Fibroblast of skin of left biceps (primary cell): ENCODE data around the gene ITGB4.
"Not testable (repeated sequence)": the region's sequence is repeated elsewhere in the genome, so short reads cannot be mapped to it uniquely, and the experiment has no call there.

ENCODE experiments used
- DNase-seq, 2 experiments: peaks; one replicate each; pipeline ENCODE4 v3.0.0-alpha.2; 2013; ENCODE audit warnings: low read depth in 2 of 2

The ITGB4 gene

DNA sequence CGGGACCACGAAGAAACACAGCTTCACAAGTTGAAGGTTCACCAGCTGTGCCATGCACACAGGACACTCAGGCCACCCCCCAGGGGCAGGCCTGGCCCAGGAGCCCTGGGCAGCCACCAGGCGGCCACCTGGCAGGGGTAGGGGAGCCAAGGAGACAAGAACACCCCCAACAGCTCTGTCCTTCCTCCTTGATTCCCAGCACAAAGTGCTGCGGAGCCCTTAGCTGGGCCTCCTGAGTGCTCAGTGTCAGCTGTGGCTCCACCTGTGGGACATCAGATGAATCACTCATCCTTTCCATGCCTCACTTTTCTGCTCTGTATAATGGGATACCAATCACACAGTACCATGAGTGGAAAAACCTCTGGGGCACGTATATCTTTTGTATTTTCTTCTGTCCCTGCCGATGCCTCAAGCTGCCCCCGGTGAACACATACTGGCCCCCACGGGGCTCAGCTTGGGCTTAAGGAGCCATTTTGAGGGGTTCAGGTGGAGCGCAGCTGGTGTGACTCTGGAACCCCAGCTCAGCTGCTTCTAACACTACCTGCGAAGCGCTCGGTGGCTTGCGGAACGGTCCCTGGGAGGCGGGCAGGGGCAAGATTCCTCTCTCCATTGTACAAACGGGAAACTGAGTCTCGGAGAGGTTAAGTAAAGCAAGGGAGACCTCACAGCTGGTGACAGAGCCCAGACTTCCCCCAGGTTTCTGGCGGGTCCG lies 31.7 kb downstream of the ITGB4 start:
- DNase-seq = no peak

DNA sequence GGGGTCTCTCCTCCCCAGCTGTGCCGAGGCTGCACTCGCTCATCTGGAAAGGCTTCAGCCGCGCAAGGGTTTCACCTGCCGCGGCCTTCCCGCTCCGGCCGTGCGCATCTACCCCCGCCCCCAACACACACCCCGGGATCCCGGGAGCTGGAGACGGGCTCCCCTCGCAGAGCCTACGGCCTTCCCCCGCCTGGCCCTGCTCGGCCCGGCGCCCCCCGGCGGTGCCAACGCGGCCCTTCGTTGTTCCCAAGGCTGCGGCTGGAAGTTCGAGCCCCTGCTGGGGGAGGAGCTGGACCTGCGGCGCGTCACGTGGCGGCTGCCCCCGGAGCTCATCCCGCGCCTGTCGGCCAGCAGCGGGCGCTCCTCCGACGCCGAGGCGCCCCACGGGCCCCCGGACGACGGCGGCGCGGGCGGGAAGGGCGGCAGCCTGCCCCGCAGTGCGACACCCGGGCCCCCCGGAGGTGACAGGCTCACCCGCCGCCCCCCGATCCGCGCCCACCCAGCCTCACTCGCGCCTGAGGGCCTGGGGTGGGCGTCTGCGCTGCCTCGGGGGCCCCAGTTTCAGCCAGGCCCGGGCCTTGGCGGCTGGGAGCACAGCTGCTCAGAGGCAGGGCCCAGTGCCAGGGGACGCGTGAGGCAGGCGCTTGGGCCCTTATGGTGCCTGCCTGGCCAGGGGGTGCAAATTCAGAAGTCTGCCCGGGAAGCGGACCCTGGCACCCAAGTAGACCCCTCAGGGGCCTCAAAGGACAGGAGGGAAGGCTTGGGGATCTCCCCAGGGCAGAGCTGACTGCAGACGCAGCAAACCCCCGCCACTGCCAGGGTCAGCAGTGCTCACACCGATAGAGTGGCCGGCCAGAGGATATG lies 32.5 kb downstream of the ITGB4 start:
- DNase-seq = no peak

DNA sequence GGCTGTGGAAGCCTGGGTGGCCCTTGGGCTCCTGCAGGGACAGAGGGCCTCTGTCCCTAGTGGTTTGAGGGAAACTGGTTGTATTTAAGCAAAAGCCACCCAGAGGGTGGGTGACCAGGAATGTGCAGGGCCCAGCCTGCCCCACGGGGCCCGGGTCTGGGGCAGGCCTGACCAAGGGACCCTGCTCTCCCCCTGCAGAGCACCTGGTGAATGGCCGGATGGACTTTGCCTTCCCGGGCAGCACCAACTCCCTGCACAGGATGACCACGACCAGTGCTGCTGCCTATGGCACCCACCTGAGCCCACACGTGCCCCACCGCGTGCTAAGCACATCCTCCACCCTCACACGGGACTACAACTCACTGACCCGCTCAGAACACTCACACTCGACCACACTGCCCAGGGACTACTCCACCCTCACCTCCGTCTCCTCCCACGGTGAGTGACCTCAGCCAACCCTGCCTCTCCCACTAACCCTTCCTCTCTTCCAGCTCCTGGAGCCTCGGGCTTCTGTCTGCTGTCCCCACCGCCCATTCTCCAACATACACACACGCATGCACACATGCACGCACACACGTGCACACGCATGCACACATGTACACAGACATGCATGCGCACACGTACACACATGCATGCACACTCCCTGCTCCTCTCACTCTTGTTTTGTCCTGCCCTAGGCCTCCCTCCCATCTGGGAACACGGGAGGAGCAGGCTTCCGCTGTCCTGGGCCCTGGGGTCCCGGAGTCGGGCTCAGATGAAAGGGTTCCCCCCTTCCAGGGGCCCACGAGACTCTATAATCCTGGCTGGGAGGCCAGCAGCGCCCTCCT lies 33.3 kb downstream of the ITGB4 start:
- no peak for DNase-seq

- no peak for DNase-seq
Observed at GRCh38 chr17:75755205-75755901, 34.1 kb downstream of the ITGB4 start.

DNA sequence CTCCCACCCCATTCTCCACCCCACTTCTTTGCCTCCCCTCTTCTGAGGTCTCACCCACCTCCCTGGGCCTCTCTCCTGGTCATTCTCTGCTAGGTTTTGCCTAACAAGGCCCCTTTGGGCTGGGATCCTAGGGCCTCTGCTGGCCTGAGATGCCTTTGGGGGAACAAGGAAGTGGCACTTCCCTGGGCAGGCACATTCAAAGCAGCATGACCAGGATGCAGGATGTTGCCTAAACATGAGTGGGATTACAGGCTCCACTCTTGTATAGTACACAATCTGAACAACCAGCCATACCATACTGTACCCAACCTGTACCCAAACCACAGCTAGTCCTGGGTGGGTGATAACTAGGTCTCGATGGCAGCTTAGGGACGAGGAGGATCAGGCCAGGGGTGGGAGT lies 34.7 kb downstream of the ITGB4 start:
- DNase-seq = no peak

DNA sequence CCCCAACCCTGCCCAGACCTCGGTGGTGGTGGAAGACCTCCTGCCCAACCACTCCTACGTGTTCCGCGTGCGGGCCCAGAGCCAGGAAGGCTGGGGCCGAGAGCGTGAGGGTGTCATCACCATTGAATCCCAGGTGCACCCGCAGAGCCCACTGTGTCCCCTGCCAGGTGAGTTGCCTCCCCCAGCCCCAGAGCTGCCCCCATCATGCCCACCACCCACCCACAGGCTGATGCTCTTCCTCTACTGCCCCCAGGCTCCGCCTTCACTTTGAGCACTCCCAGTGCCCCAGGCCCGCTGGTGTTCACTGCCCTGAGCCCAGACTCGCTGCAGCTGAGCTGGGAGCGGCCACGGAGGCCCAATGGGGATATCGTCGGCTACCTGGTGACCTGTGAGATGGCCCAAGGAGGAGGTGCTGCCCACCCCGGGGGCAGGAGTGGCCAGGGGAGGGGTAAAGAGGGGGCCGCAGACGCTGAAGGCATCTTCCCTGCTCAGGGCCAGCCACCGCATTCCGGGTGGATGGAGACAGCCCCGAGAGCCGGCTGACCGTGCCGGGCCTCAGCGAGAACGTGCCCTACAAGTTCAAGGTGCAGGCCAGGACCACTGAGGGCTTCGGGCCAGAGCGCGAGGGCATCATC lies 35.3 kb downstream of the ITGB4 start:
- DNase-seq = no peak

- DNase-seq = no peak
Observed at GRCh38 chr17:75757086-75757681, 35.9 kb downstream of the ITGB4 start.

- no peak for DNase-seq
Observed at GRCh38 chr17:75758131-75758905, 37.1 kb downstream of the ITGB4 start.

GRCh38 chr17:75759457-75759856 lies 38.2 kb downstream of the ITGB4 start:
- DNase-seq = no peak

- DNase-seq = not testable (repeated sequence)
Observed at GRCh38 chr17:75759978-75760640, 38.9 kb downstream of the ITGB4 start.

GRCh38 chr17:75762513-75763268 lies 41.4 kb downstream of the ITGB4 start:
- no peak for DNase-seq

DNA sequence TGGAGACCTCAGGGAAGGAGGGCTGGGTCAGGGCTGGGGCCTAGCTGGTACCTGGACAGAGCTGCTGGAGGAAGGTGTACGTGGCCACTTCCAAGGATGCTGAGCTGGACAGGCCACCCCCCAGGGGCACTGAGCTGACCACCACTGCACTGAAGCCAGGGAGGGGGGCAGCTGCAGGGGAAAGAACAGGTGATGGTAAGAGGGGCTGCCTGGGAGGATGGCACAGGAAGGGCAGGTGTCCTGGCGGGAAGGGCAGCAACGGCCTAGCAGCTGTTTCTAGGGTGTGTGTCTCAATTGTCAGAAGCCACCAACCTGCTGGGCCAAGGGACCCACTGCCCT lies 42.0 kb downstream of the ITGB4 start:
- no peak for DNase-seq

DNA sequence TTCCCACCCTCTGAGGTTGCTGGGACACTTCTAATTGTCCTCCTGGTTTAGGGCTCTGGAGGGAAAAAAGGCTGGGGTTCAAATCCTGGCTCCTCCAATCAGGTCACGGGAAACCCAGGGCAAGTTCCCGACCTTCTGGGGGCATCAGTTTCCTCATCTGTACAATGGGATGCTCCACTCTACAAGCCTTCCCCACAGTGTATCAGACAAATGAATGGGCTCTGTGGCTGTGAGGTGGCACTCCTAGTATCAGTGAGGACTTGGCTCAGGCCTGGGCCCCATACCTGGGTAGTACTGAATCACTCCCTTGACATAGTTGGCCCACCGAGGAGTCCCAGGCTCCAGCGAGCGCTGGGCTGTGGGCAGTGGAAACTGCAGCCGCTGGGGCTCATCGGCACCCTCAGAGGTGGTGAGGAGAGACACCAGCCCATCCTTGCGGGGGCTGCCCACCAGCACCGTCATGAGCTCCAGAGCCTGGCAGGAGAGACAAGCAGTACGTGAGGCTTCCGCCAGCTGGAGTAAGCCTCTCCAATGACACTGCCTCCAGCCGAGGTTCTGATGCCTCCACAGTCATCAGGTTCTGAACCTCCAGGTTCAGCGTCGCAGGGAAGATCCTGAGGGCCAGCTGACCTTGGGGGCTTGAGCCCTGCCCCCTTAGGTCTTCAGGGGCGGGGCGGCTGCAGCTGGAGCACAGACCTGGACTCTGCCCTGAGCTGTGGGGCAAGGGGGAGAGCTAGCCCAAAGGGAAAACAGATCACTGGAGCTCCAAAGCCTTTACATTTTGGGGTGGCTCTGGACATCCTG lies 42.6 kb downstream of the ITGB4 start:
- no peak for DNase-seq

DNA sequence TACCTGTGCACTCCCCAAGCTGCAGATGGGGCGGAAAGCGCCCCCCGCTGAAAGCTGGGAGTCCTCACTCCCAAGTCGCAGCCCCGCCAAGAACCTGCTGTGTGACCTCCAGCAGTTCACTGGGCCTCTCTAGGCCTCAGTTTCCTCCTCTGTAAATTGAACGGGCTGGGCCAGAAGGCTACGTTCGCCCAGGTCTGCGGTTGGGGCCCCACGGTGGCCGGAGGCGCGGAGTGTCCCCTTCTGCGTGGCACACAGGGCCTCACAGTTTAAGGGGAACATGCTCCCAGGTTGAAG lies 43.1 kb downstream of the ITGB4 start:
- DNase-seq = no peak

- DNase-seq = no peak
Observed at GRCh38 chr17:75764711-75765421, 43.6 kb downstream of the ITGB4 start, which contains the start of gene GALK1. Gene GALK1, minus strand, starts transcription at chr17:75765192. Its CDS starts 56 bp downstream, at chr17:75765136.

DNA sequence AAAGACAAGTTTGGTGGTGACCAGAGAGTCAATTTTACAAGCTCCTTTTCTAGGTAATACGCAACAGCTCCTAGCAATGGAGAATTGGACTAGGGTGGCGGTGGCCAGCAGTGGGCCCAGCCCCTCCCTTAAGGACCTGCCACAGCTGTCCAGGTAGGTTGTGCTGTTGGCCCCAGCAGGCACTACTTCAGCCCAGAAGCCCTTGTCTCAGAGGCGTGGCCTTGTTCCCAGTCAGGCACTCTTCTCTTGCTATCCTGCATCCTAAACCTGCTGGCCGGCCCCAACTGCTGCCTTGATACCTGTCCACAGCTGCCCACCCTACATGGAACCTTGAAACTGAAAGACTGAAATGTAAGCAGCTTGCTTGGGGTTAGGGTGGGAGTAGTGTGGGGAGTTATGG lies 44.7 kb downstream of the ITGB4 start:
- DNase-seq = no peak

DNA sequence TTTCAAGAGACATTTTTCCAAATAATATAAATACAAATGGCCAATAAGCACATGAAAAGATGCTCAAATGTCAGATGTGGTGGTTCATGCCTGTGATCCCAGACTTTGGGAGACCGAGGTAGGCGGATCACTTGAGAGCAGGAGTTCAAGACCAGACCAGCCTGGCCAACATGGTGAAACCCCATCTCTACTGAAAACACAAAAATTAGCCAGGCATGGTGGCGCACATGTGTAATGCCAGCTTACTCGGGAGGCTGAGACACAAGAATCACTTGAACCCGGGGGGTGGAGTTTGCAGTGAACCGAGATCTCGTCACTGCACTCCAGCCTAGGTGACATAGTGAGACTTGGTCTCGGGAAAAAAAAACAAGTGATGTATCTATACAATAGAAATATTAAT lies 46.6 kb downstream of the ITGB4 start:
- DNase-seq = no peak
